Endothelial cell of umbilical vein (primary cell): ENCODE measurements around the gene ADGRB2. TPM values are rescaled to one million over a fixed set of nuclear protein-coding genes. Genes with fewer than 3 reads are reported as not detected.

Experiments
- BruUV-seq: library from RNA; stranded (reverse); fragments of 400-500 nt; replicated peaks from 2 replicates; lab custom pipeline; 2021; lab: Mats Ljungman, UMichigan
- CTCF ChIA-PET: fragments of 300-600, 350-600 bp; sonication (Branson Sonifier 250); formaldehyde crosslinking; loops from one replicate; lab custom pipeline; 2021; ENCODE audit warnings: antibody characterized with exemption, inconsistent platforms; lab: Charles Lee
- POLR2A ChIA-PET: fragments of 300-600, 350-600 bp; sonication (Branson Sonifier 250); formaldehyde crosslinking; loops from one replicate; lab custom pipeline; 2021; ENCODE audit warnings: antibody characterized with exemption, inconsistent platforms; lab: Charles Lee
- DNase-seq: peaks from one replicate; pipeline ENCODE4 v3.0.0-alpha.2; 2011; ENCODE audit warnings: low read depth, low spot score
- FAIRE-seq: peaks from 2 replicates; lab custom pipeline; 2011; peaks lifted over from hg19 to GRCh38; lab: Jason Lieb, UNC
- H2AFZ ChIP-seq: 2 replicates; pipeline ENCODE4 v1.6.0; 2012; ENCODE audit warnings: low read depth, low read length, control low read depth, inconsistent platforms
- H3K27ac ChIP-seq: 2 replicates; pipeline ENCODE4 v1.5.1; 2011; ENCODE audit warnings: low read depth, mild to moderate bottlenecking, control low read depth, low read length, moderate library complexity; ENCODE audit not compliant: insufficient read depth
- H3K27me3 ChIP-seq, 2 experiments: 2 replicates each; pipeline versions ENCODE4 v1.6.0 to v1.6.1; 2011; ENCODE audit warnings: low read length in 2 of 2, mixed read lengths in 1 of 2; ENCODE audit not compliant: control insufficient read depth in 2 of 2, insufficient read depth in 2 of 2
- H3K36me3 ChIP-seq, 2 experiments: 2 replicates in 1 of 2; 3 replicates in 1 of 2; pipeline ENCODE4 v1.5.1; 2011; ENCODE audit warnings: low read length in 2 of 2, mild to moderate bottlenecking in 1 of 2, moderate library complexity in 1 of 2; ENCODE audit not compliant: control insufficient read depth in 2 of 2, insufficient read depth in 2 of 2; ENCODE audit errors: extremely low read depth in 1 of 2
- H3K4me1 ChIP-seq: 3 replicates; pipeline ENCODE4 v1.5.1; 2011; ENCODE audit warnings: mild to moderate bottlenecking, low read length; ENCODE audit not compliant: control insufficient read depth, insufficient read depth; ENCODE audit errors: extremely low read depth
- H3K4me2 ChIP-seq: 2 replicates; pipeline ENCODE4 v1.6.1; 2011; ENCODE audit warnings: low read length, control low read depth, mixed read lengths; ENCODE audit not compliant: insufficient read depth
- H3K4me3 ChIP-seq, 3 experiments: fragments of 200-600 bp in 1 of 3; sonication (generic), shearing (Covaris generic) in 1 of 3; replicated peaks in 1 of 3; 2 replicates each; pipeline ENCODE4 v1.5.1; 2011 to 2016; ENCODE audit warnings: control low read depth in 3 of 3, low read length in 3 of 3, mild to moderate bottlenecking in 2 of 3, inconsistent platforms in 1 of 3, low read depth in 1 of 3, moderate library complexity in 1 of 3; ENCODE audit not compliant: insufficient read depth in 1 of 3
- H3K79me2 ChIP-seq: 2 replicates; pipeline ENCODE4 v1.6.0; 2012; ENCODE audit warnings: low read length, inconsistent platforms; ENCODE audit not compliant: control insufficient read depth, insufficient read depth
- H3K9ac ChIP-seq: replicated peaks from 2 replicates; pipeline ENCODE3; 2011; ENCODE audit warnings: low read length, control low read depth; ENCODE audit not compliant: insufficient read depth; ENCODE audit errors: extremely low read depth
- H3K9me1 ChIP-seq: replicated peaks from 3 replicates; pipeline ENCODE4 v1.6.0; 2011; ENCODE audit warnings: mild to moderate bottlenecking, low read length; ENCODE audit not compliant: control insufficient read depth, insufficient read depth; ENCODE audit errors: extremely low read depth
- H3K9me3 ChIP-seq: replicated peaks from 2 replicates; pipeline ENCODE4 v1.5.1; 2012; ENCODE audit warnings: low read length, inconsistent platforms; ENCODE audit not compliant: control insufficient read depth, insufficient read depth
- H4K20me1 ChIP-seq: replicated peaks from 2 replicates; pipeline ENCODE3; 2011; ENCODE audit warnings: mild to moderate bottlenecking, low read length; ENCODE audit not compliant: control insufficient read depth, insufficient read depth; ENCODE audit errors: extremely low read depth
- CTCF ChIP-seq, 2 donors: IDR thresholded peaks; 1 replicate in 1 of 2; 2 replicates in 1 of 2; pipeline ENCODE4 v1.5.1; 2011; ENCODE audit warnings: low read length in 2 of 2, mild to moderate bottlenecking in 2 of 2, moderate library complexity in 2 of 2, control low read depth in 1 of 2, inconsistent platforms in 1 of 2, low read depth in 1 of 2; ENCODE audit not compliant: insufficient read depth in 1 of 2; ENCODE audit errors: extremely low read depth in 1 of 2
- EZH2 ChIP-seq: IDR thresholded peaks from 2 replicates; pipeline ENCODE4 v1.6.1; 2012; ENCODE audit warnings: borderline replicate concordance, low read depth, mild to moderate bottlenecking, moderate library complexity, low read length, inconsistent platforms; ENCODE audit not compliant: severe bottlenecking
- MYC ChIP-seq: IDR thresholded peaks from one replicate; pipeline ENCODE4 v1.6.1; 2011; ENCODE audit warnings: mild to moderate bottlenecking, low read depth, low read length
- dilution Hi-C: fragments of 300-500 bp; cut with MboI; formaldehyde crosslinking; loops from one replicate; pipeline ENCODE4 v1.15.0; 2019; ENCODE audit warnings: low sequenced_read_pairs; ENCODE audit not compliant: extremely low pct_ligation_motif_present
- intact Hi-C: fragments of 100-400 bp; cut with micrococcal nuclease; formaldehyde crosslinking; loops from one replicate; pipeline ENCODE4 v1.10.0; 2022
- polyA plus RNA-seq, 4 experiments: library from polyadenylated mRNA; depleted of rRNA in 3 of 4; stranded (reverse) in 3 of 4; unstranded in 1 of 4; fragments of >200 nt; gene quantifications; 2 replicates each; pipeline versions ENCODE4 v1.2.1 to v1.2.3, GENCODE V29; 2011 to 2012; ENCODE audit warnings: missing spikeins in 1 of 4
- total RNA-seq: library from RNA; stranded (reverse); gene quantifications from 2 replicates; pipeline ENCODE4 v1.2.3, GENCODE V29; 2021

Gene ADGRB2
- total and polyA plus RNA-seq, 2 donors (not counting 3 experiments of a cell fraction or from before 2014, with no cell fraction given) = 1.3 to 1.5 TPM

DNA sequence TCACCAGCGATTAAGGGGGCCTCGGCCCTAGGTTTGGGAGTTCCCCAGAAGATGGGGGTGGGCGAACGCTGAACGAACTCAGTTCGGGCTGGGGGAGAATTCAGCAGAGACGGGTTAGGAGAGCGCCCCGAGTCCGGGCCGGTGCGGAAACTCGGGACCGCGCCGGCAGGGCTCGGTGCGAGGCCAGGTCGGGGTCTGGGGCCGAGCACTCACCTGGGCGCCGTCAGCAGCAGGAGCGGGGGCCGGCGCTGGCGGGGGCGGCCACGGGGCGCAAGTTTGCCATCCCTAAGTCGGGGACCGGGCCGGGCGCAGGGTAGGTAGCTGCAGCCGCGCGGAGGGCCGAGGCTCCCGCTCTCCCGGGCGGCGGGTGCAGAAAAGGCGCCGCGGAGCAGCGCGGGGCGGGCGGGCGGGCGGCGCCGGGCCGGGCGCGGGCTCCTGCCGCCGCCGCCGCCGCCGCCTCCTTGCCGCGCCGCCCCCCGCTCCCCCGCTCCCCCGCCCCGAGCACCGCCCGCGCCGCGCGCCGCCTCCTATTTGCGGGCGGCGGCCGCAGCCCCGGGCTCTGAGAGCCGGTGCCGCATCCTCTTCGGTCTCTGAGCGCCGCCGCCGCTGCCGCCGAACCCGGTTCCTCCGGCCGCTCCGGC is 349 bp downstream of the ADGRB2 start:
- Histone ChIP-seq H3K9me1 (no peaks in the 10 kb centered on the region), H3K9me3 (no peaks in the 10 kb centered on the region), H4K20me1 (no peaks in the 10 kb centered on the region), H3K27ac (no peak overlapping the region), H2AFZ (peak overlapping the region; percentile 49), H3K4me3 (peak overlapping the region in 2 of 3 experiments; percentile 42), H3K79me2 (no peaks in the 10 kb centered on the region), H3K36me3 (no peaks in the 10 kb centered on the region), H3K4me2 (peak overlapping the region; percentile 54), H3K27me3 (peaks cover 3 to 5% of the 10 kb centered on the region in 2 experiments), H3K9ac (no peak overlapping the region), H3K4me1 (peaks cover 26% of the 10 kb centered on the region)
- DNase-seq (no peak), FAIRE-seq (no peak)
- dilution Hi-C loops = no loop called here
- ChIA-PET POLR2A (no interaction called here), CTCF (interaction anchor here (0.8 to 8.5 kb wide), 9 partner anchors 18 to 300 kb away, joined by 3 to 102 read pairs (median 4); partner anchors contain the start of gene PTP4A2)
- TF ChIP-seq MYC = no peak
- TF ChIP-seq EZH2 = no peak
- TF ChIP-seq CTCF (IDR thresholded peaks at IDR 0.05; ENCODE audit: extremely low read depth in 1 of 2, insufficient read depth in 1 of 2, low read depth in 1 of 2, low read length in 2 of 2) = no peak
- BruUV-seq = no TSS peak
- intact Hi-C loops = no loop called here
